Measurements from ENCODE around the gene ERF.
A peak's percentile ranks its signal among the peaks of the same experiment; 100 is the strongest.

Gene ERF

GRCh38 chr19:42254850-42255765, at the start of gene ERF:
Gene ERF (minus strand): TSS chr19:42255128. CDS start chr19:42254999, 129 bp downstream.
- Mint-ChIP-seq H3K4me3 (peak within 1 kb of the TSS; percentile 67), H3K36me3 (peaks cover 5% of the 10 kb centered on the region), H3K27me3 (no peaks in the 10 kb centered on the region), H3K27ac (peak within 1 kb of the TSS; percentile 80), H3K4me1 (peaks cover 30% of the 10 kb centered on the region), H3K9me3 (no peaks in the 10 kb centered on the region)

- no peaks in the 10 kb centered on the region for H3K9me3 Mint-ChIP-seq
- H3K36me3 Mint-ChIP-seq = no peaks in the 10 kb centered on the region
- H3K27me3 Mint-ChIP-seq = no peaks in the 10 kb centered on the region
- peaks cover 25% of the 10 kb centered on the region for H3K4me1 Mint-ChIP-seq
- H3K4me3 Mint-ChIP-seq = no peak overlapping the region
- peak overlapping the region; percentile 3 for H3K27ac Mint-ChIP-seq
Measured at GRCh38 chr19:42303876-42304275, 48.9 kb upstream of the ERF start.

DNA sequence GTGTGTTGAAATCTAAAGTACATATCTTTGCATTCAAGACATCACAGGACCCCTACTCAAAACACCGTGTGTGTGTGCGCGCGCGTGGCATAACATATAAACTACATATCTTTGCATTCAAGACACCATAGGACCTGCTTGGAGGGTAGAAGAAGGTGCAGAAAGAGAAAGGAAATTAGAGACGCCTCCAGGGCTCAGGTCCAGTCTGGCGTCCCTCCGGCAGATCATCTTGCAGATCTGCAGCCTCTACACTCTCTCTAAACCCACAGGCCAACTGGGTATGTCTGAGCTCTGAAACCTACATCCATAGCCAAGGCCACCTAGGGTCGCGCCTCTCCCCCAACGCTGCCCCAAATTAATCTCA, 48.2 kb upstream of the ERF start:
- no peaks in the 10 kb centered on the region for H3K27me3 Mint-ChIP-seq
- no peaks in the 10 kb centered on the region for H3K9me3 Mint-ChIP-seq
- H3K4me3 Mint-ChIP-seq = peak overlapping the region; percentile 91
- H3K27ac Mint-ChIP-seq = peak overlapping the region; percentile 94
- peaks cover 25% of the 10 kb centered on the region for H3K4me1 Mint-ChIP-seq
- no peaks in the 10 kb centered on the region for H3K36me3 Mint-ChIP-seq

- Mint-ChIP-seq H3K27ac (peak within 1 kb of the TSS; percentile 94), H3K4me1 (peaks cover 25% of the 10 kb centered on the region), H3K27me3 (no peaks in the 10 kb centered on the region), H3K4me3 (peak within 1 kb of the TSS; percentile 91), H3K36me3 (no peaks in the 10 kb centered on the region), H3K9me3 (no peaks in the 10 kb centered on the region)
Measured at GRCh38 chr19:42301646-42302203, 46.8 kb upstream of the ERF start, which contains the start of gene PRR19. Gene PRR19 (plus strand): TSS chr19:42302132. CDS start chr19:42309585, 7,453 bp downstream.

DNA sequence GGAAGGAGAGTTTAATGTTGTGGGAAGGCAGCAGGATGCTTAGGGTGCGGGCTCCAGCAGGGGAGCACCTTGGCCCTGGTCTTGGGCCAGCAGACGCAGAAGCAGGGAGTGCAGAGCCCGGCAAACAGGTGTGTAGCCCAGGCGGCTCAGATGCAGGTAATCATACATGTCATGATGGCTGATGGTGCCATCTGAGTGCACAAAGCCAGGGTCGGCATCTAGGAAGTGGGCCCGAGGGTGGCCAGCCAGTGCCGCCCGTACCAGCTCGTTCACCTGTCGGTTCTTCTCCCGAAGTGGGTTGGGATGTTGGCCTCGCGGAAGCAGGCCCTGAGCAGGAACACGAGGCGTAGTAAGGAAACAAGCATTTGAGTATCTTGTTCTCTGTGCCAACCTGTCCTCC, 42.1 kb upstream of the ERF start:
- peaks cover 2% of the 10 kb centered on the region for H3K36me3 Mint-ChIP-seq
- no peak overlapping the region for H3K27ac Mint-ChIP-seq
- no peak overlapping the region for H3K4me3 Mint-ChIP-seq
- H3K4me1 Mint-ChIP-seq = peaks cover 15% of the 10 kb centered on the region
- no peaks in the 10 kb centered on the region for H3K27me3 Mint-ChIP-seq
- H3K9me3 Mint-ChIP-seq = no peaks in the 10 kb centered on the region

- H3K4me1 Mint-ChIP-seq = peaks cover 13% of the 10 kb centered on the region
- H3K36me3 Mint-ChIP-seq = peaks cover 2% of the 10 kb centered on the region
- H3K27ac Mint-ChIP-seq = no peak overlapping the region
- H3K4me3 Mint-ChIP-seq = no peak overlapping the region
- no peaks in the 10 kb centered on the region for H3K9me3 Mint-ChIP-seq
- no peaks in the 10 kb centered on the region for H3K27me3 Mint-ChIP-seq
Measured at GRCh38 chr19:42295831-42296525, 41.0 kb upstream of the ERF start.

- Mint-ChIP-seq H3K4me3 (no peak overlapping the region), H3K27me3 (no peaks in the 10 kb centered on the region), H3K4me1 (peaks cover 13% of the 10 kb centered on the region), H3K9me3 (no peaks in the 10 kb centered on the region), H3K27ac (no peak overlapping the region), H3K36me3 (peaks cover 2% of the 10 kb centered on the region)
Measured at GRCh38 chr19:42295342-42295741, 40.4 kb upstream of the ERF start.

GRCh38 chr19:42294471-42295137, 39.7 kb upstream of the ERF start:
- H3K36me3 Mint-ChIP-seq = peaks cover 2% of the 10 kb centered on the region
- no peaks in the 10 kb centered on the region for H3K9me3 Mint-ChIP-seq

DNA sequence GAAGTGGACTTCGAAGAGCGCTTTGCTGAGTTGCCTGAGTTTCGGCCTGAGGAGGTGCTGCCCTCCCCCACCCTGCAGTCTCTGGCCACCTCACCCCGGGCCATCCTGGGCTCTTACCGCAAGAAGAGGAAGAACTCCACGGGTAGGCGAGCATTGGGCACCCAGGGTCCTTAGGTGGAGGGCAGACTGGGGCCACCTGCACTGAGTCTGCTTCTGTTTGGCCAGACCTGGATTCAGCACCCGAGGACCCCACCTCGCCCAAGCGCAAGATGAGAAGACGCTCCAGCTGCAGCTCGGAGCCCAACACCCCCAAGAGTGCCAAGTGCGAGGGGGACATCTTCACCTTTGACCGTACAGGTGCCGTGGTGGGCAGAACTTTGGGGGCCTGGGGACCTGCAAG, 39.0 kb upstream of the ERF start:
- no peaks in the 10 kb centered on the region for H3K27me3 Mint-ChIP-seq

More at GRCh38 chr19:42294471-42295137, 39.7 kb upstream of the ERF start:
- Mint-ChIP-seq H3K4me3 (no peak overlapping the region), H3K27ac (no peak overlapping the region), H3K4me1 (peaks cover 10% of the 10 kb centered on the region), H3K27me3 (no peaks in the 10 kb centered on the region)

GRCh38 chr19:42293540-42293939, 38.6 kb upstream of the ERF start:
- Mint-ChIP-seq H3K27me3 (no peaks in the 10 kb centered on the region), H3K4me3 (no peak overlapping the region), H3K36me3 (peaks cover 2% of the 10 kb centered on the region), H3K27ac (no peak overlapping the region), H3K4me1 (peaks cover 10% of the 10 kb centered on the region), H3K9me3 (no peaks in the 10 kb centered on the region)

More for the DNA sequence above, 39.0 kb upstream of the ERF start:
- H3K9me3 Mint-ChIP-seq = no peaks in the 10 kb centered on the region
- H3K27ac Mint-ChIP-seq = no peak overlapping the region
- H3K4me1 Mint-ChIP-seq = peaks cover 10% of the 10 kb centered on the region
- H3K36me3 Mint-ChIP-seq = peaks cover 2% of the 10 kb centered on the region
- no peak overlapping the region for H3K4me3 Mint-ChIP-seq

DNA sequence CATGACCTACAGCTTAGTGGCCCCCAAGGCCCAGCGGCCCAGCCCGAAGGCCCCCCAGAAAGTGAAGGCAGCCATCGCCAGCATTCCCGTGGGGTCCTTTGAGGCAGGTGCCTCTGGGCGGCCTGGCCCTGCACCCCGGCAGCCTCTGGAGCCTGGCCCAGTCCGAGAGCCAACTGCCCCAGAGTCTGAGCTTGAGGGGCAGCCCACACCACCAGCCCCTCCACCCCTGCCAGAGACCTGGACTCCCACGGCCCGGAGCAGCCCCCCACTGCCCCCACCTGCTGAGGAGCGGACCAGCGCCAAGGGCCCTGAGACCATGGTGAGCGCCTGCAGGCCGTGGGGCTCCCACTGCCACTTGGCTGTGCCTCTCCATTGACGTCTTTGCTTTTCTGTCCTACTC, 38.0 kb upstream of the ERF start:
- no peak overlapping the region for H3K4me3 Mint-ChIP-seq
- H3K36me3 Mint-ChIP-seq = peaks cover 2% of the 10 kb centered on the region
- H3K27me3 Mint-ChIP-seq = no peaks in the 10 kb centered on the region
- H3K27ac Mint-ChIP-seq = no peak overlapping the region
- no peaks in the 10 kb centered on the region for H3K9me3 Mint-ChIP-seq
- peaks cover 10% of the 10 kb centered on the region for H3K4me1 Mint-ChIP-seq

- Mint-ChIP-seq H3K9me3 (no peaks in the 10 kb centered on the region), H3K27ac (peak overlapping the region; percentile 48), H3K27me3 (no peaks in the 10 kb centered on the region), H3K4me1 (peaks cover 10% of the 10 kb centered on the region), H3K36me3 (peaks cover 2% of the 10 kb centered on the region), H3K4me3 (no peak overlapping the region)
Measured at GRCh38 chr19:42292042-42292960, 37.4 kb upstream of the ERF start.

GRCh38 chr19:42291435-42291810, 36.5 kb upstream of the ERF start:
- peak overlapping the region; percentile 48 for H3K27ac Mint-ChIP-seq

GRCh38 chr19:42290523-42291434, 35.9 kb upstream of the ERF start:
- Mint-ChIP-seq H3K27ac (no peak overlapping the region), H3K9me3 (no peaks in the 10 kb centered on the region), H3K36me3 (peaks cover 2% of the 10 kb centered on the region), H3K4me1 (peaks cover 12% of the 10 kb centered on the region), H3K27me3 (no peaks in the 10 kb centered on the region), H3K4me3 (no peak overlapping the region)

More at GRCh38 chr19:42291435-42291810, 36.5 kb upstream of the ERF start:
- Mint-ChIP-seq H3K4me1 (peaks cover 10% of the 10 kb centered on the region), H3K4me3 (no peak overlapping the region), H3K9me3 (no peaks in the 10 kb centered on the region), H3K36me3 (peaks cover 2% of the 10 kb centered on the region), H3K27me3 (no peaks in the 10 kb centered on the region)

All from activated naive CD4-positive, alpha-beta T cell treated with anti-CD3 and anti-CD28 coated beads, Interleukin-2, amount 50 U/mL, for 24 hours (primary cell).